NCI-H146 treated with DMSO at 0.1 percent for 48 hours (cell line): ENCODE measurements around the gene RPL38.

ENCODE experiments used
- DNase-seq: peaks from one replicate; lab custom pipeline; 2025; ENCODE audit not compliant: unreplicated experiment; lab: John Stamatoyannopoulos, UW

Gene RPL38

GRCh38 chr17:74203439-74204240 is at the start of gene RPL38:
TSS of gene RPL38 (plus strand) at chr17:74203678. CDS start at chr17:74203956, 278 bp downstream.
- peak; percentile 90 for DNase-seq

- no peak for DNase-seq
These were observed 49.6 kb upstream of the RPL38 start for GRCh38 chr17:74153821-74154430.

GRCh38 chr17:74156878-74157277 is 46.6 kb upstream of the RPL38 start:
- DNase-seq, result no peak

DNA sequence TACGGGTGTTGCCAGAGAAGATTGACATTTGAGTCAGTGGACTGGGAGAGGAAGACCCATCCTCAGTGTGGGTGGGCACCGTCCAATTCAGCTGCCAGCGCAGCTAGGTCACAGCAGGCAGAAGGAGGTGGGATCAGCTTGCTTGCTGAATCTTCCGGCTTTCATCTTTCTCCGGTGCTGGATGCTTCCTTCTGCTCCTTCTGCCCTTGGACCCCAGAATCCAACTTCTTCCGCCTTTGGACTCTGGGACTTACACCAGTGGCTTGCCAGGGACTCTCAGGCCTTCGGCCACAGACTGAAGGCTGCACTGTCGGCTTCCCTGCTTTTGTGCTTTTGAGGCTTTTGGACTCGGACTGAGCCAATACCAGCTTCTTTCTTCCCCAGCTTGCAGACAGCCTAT is 46.1 kb upstream of the RPL38 start:
- no peak for DNase-seq

DNA sequence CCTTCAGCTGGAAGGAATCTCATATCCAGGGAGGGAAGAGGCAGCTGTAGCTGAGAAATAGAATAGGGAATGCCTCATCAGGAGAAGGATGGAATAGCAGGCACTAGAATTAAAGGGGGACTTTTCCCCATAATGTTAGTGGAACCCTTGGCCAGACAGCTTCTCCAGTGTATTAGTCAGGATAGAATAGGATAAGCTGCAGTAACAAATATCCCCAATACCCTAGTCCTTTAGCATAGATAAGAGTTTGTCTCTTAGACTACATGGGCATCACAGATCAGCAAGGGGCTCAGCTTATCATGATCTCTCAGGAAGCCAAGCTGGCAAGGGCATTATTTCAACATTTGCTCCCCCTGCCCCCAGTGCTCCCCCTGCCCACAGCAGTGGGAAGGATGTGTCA is 44.7 kb upstream of the RPL38 start:
- DNase-seq, result no peak

- no peak for DNase-seq
These were observed 44.1 kb upstream of the RPL38 start for GRCh38 chr17:74159226-74159840.

- no peak for DNase-seq
These were observed 42.6 kb upstream of the RPL38 start for GRCh38 chr17:74160656-74161502.

GRCh38 chr17:74161503-74161875 is 42.0 kb upstream of the RPL38 start:
- DNase-seq, result no peak

DNA sequence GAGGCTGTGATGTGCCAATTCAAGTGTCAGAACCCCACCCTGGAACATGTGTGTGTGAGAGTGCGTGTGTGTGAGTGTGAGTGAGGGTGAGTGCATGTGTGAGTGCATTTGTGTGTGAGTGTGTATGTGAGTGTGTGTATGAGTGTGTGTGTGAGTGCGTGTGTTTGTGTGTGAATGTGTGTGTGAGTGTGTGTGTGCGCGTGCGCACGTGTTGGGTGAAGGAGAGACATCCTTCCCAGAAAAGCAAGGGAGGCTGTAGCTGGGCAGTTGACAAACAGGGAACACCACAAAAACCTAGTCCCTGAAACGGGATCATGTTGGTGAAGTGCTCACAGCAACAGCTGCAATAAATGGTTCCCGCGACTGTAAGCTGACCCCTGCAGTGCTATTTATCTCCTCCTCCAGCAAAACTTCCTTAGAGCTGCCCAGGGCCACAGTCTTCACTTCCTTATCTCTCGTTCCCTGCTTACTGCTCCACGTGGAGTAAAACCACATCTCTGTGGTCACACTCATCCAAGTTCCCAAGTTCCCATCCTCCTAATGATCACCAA is 40.1 kb upstream of the RPL38 start:
- DNase-seq, result no peak

GRCh38 chr17:74163836-74164235 is 39.6 kb upstream of the RPL38 start:
- no peak for DNase-seq

- DNase-seq, result no peak
These were observed 38.9 kb upstream of the RPL38 start for GRCh38 chr17:74164446-74165045.

- no peak for DNase-seq
These were observed 37.6 kb upstream of the RPL38 start for GRCh38 chr17:74165797-74166365.

GRCh38 chr17:74170924-74171323 is 32.6 kb upstream of the RPL38 start:
- DNase-seq, result no peak

DNA sequence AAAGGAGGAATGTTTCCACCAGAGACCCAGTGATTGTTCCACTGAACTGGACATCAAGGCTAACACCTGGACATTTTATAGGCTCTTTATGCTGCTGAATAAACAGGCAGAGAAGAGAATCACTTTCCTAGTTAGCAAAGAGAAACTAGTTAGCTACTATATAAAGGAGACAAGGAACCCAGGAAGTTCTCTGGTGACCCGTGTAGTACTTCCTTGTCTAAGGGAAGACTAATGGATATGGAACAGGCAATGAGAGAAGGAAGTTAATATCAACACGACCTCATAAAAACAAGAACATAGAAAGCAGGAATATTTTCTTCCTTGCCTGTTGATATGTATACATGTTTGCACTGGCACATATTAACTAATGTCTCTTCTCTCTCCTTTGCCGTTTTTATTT is 30.8 kb upstream of the RPL38 start:
- no peak for DNase-seq

GRCh38 chr17:74176546-74177001 is 26.9 kb upstream of the RPL38 start:
- DNase-seq, result peak; percentile 67

DNA sequence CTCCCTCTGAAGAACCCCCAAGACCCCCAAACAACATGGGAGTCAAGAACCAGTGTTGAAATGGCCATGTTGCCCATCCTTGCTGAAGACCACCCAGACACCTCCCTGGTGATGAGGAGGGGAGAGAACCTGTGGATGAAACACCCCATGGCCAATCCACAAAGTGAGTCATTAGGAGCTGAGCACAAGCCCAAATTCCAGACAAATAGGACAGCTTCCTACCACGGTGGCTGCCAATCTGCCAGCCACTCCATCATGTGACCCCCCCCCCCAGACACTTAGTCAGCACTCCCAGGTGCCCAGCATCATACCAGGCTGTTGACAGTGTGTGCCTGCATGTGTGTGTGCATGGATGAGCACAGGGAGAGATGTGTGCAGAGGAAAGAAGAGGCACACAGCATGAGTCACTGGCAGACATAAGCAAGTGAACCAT is 26.4 kb upstream of the RPL38 start:
- DNase-seq, result no peak

DNA sequence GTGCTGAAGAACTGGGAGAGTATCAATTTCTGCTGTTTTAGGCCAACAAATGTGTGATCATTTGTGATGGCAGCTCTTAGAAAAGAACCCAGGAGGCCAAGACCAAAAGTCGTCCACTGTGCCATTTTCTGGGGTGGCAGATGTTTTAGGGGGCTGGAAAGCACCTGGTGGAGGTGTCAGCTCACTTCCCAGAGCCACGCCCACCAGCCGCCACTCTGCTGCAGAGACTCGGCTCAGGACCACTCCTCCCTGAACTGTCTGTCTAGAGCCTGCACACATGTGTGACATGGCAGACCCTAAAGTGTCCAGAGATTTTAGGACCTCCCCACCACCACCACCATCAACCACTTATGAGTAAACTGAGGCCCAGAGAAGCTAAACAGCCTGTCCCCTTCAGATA is 23.9 kb upstream of the RPL38 start:
- no peak for DNase-seq

DNA sequence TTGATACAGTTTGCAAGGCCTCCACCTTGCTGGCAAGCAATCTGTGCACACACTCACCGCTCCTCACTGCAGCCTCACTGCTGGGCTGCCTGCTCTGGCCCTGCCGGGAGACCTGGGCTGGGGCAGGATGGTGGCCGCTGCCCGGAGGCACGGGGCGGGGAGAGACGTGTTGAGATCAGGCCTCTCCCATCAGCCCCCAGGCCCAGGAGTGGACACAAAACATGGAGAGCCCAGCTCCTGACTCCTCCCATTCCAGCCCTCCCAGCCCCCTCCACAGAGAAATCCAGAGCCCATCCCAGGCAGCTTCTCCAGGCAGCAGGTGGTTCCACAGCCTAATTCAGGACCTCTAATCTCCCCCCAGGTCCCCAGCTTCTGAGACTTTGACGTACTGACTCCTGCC is 23.1 kb upstream of the RPL38 start:
- no peak for DNase-seq

DNA sequence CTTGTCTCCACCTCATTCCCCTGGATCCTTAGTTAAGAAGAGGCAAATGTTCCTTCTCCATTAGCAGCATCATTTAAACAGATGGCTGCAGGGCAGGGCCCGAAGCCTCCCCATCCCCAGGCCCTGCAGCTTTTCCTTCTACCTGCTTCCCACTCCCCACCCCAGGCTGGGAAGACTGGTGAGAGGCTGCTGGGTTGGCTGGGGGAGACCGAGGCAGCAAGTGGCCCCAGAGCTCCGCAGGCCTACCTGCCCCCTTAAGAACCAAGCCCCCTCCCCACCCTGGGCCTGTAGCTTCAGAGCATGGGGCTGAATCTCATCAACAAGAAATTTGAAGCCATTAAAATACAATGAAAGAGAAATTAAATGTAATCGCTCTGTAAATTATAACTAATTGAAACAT is 22.1 kb upstream of the RPL38 start:
- DNase-seq, result no peak

DNA sequence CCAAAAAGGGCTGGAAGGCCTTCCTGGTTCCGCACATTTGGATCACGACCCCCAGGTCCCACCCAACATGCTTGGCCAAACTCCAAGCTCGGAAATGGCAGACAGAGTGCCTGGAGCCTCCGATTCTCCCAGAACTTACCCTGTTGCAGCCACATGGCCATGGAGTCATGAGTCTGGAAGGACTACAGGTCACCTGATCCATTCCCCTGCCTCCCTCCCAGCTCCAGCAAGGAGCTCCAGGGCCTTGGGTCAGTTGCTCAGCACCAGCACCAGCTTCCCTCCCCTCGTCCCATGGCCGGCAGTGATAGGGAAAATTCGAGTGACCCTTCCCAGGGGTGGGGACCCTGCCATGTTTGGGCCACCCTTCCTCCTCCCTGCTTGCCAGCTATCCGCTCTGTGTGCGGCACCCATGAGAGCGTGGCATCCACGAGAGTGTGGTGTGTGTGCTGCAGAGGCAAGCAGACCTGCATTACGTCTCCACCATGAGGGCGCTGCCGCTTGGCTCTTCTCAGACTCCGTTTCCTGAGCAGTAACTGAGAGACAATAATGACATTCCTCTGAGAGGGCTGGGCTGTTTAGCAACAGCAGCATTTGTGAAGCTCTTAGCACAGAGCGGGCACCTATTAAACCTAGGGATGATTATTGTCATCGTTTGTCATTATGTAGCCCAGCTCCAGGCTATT is 21.3 kb upstream of the RPL38 start:
- DNase-seq, result no peak
